ENCODE measurements around the gene LPCAT1. TPM values are rescaled to one million over a fixed set of nuclear protein-coding genes. Genes with fewer than 3 reads are reported as not detected.

LPCAT1 gene
- total and polyA plus RNA-seq, 2 of the 13 experiments (the other 11 are each of a cell fraction or from before 2014, with no cell fraction given): 29.8 to 90.6 TPM

GRCh38 chr5:1516615-1517601 is 6.9 kb downstream of the LPCAT1 start (continued):
- no peak for TF ChIP-seq ZHX1 (CRISPR knock-in tag; IDR thresholded peaks at IDR 0.05; ENCODE audit: low read depth)
- no peak for TF ChIP-seq ZSCAN25 (CRISPR knock-in tag; IDR thresholded peaks at IDR 0.05)
- no peak for TF ChIP-seq TCF7L2 (IDR thresholded peaks at IDR 0.05; ENCODE audit: low read depth, low read length)
- no peak for TF ChIP-seq HES4 (CRISPR knock-in tag; IDR thresholded peaks at IDR 0.05; ENCODE audit: borderline replicate concordance)
- TF ChIP-seq ZNF772 (CRISPR knock-in tag; IDR thresholded peaks at IDR 0.05): no peak
- peak; percentile 62; the same call in 1 of the 2 replicates for TF ChIP-seq ZBTB38 (CRISPR knock-in tag; IDR thresholded peaks at IDR 0.05)
- no peak for TF ChIP-seq BRF2 (CRISPR knock-in tag; IDR thresholded peaks at IDR 0.05)
- TF ChIP-seq NR3C1 (CRISPR knock-in tag; IDR thresholded peaks at IDR 0.05): no peak
- no peak for TF ChIP-seq POGZ (CRISPR knock-in tag; IDR thresholded peaks at IDR 0.05)
- TF ChIP-seq ZNF646 (CRISPR knock-in tag; IDR thresholded peaks at IDR 0.05): no peak
- TF ChIP-seq ELK4 (CRISPR knock-in tag; IDR thresholded peaks at IDR 0.05; ENCODE audit: borderline replicate concordance): no peak
- no peak for TF ChIP-seq ZNF691 (CRISPR knock-in tag; IDR thresholded peaks at IDR 0.05; ENCODE audit: borderline replicate concordance, low read depth)
- no peak for TF ChIP-seq ZNF547 (CRISPR knock-in tag; IDR thresholded peaks at IDR 0.05)
- TF ChIP-seq ZNF616 (CRISPR knock-in tag; IDR thresholded peaks at IDR 0.05; ENCODE audit: low read depth): no peak

All from HepG2 (cell line).